WI38 (cell line): ENCODE measurements around the gene FATE1.

ENCODE experiments used
- H3K4me3 ChIP-seq: 2 replicates; pipeline ENCODE4 v1.5.1; 2011; ENCODE audit warnings: low read depth, mild to moderate bottlenecking, control low read depth, low read length
- CTCF ChIP-seq: IDR thresholded peaks from 2 replicates; pipeline ENCODE4 v1.5.1; 2012; ENCODE audit warnings: low read depth, mild to moderate bottlenecking, control low read depth, low read length

FATE1 gene

GRCh38 chrX:151754047-151754429, 38.2 kb downstream of the FATE1 start:
- H3K4me3 ChIP-seq, result no peak overlapping the region
- TF ChIP-seq CTCF, result no peak

- TF ChIP-seq CTCF, result no peak
- no peak overlapping the region for H3K4me3 ChIP-seq
Observed at GRCh38 chrX:151754641-151755215, 38.9 kb downstream of the FATE1 start.

- no peak for TF ChIP-seq CTCF
Observed at GRCh38 chrX:151759041-151759708, 43.3 kb downstream of the FATE1 start.

GRCh38 chrX:151762802-151763201, 47.0 kb downstream of the FATE1 start:
- H3K4me3 ChIP-seq, result no peak overlapping the region
- TF ChIP-seq CTCF, result no peak

More at GRCh38 chrX:151759041-151759708, 43.3 kb downstream of the FATE1 start:
- H3K4me3 ChIP-seq, result no peak overlapping the region

- TF ChIP-seq CTCF, result no peak
- H3K4me3 ChIP-seq, result no peak overlapping the region
Observed at GRCh38 chrX:151763711-151764110, 47.9 kb downstream of the FATE1 start.

GRCh38 chrX:151765026-151765425, 49.2 kb downstream of the FATE1 start:
- TF ChIP-seq CTCF, result no peak
- no peak overlapping the region for H3K4me3 ChIP-seq

GRCh38 chrX:151771726-151772125, 55.9 kb downstream of the FATE1 start:
- no peak overlapping the region for H3K4me3 ChIP-seq
- TF ChIP-seq CTCF, result no peak
